Neural progenitor cell (in vitro differentiated cells): ENCODE data around the gene SUPT7L.

Experiments
- EZH2phosphoT487 ChIP-seq: fragments of 200-600 bp; sonication (generic); IDR thresholded peaks from 2 replicates; pipeline ENCODE4 v1.6.1; 2017; ENCODE audit warnings: antibody characterized with exemption
- TF ChIP-seq, protein P1 (sequence below): fragments of 200-600 bp; sonication (generic); IDR thresholded peaks from 2 replicates; pipeline ENCODE4 v1.5.1; 2017; ENCODE audit warnings: antibody characterized with exemption, mild to moderate bottlenecking

DNA sequence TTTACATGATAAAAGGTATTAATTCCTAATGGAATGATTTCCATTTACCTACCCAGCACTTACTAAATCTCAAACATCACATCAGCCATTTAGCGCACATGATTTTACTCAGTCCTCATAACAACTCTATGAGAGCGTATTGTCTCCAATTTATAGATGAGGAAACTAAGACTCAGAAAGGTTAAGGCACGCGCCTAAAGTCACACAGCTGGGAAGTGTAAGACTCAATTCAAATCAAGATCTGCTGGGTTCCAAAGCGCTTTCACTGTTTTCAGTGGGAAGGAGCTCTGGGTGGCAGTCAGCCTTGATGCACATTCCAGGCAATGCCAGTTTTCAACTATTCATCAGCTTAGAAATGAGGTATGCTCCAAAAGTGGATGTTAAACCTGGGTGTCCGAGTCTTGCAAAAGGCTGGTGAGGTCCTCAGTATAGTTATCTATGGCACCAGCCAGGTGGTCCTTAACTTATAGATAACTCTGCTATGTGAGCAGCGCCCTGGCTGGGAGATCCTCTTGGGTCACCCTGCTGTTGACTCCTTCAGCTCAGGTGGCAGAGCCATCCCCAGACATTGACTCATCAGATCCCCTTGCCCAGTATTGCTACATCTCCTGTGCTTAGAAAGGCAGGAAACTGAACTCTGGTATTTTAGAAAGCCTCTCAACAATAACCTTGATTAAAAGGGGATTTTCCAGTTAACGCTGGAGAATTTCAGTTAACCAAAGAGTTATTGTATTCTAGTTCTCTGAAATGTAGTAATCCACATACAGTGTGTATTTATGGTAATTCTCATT is 47.4 kb upstream of the SUPT7L start:
- TF ChIP-seq, protein P1, sequence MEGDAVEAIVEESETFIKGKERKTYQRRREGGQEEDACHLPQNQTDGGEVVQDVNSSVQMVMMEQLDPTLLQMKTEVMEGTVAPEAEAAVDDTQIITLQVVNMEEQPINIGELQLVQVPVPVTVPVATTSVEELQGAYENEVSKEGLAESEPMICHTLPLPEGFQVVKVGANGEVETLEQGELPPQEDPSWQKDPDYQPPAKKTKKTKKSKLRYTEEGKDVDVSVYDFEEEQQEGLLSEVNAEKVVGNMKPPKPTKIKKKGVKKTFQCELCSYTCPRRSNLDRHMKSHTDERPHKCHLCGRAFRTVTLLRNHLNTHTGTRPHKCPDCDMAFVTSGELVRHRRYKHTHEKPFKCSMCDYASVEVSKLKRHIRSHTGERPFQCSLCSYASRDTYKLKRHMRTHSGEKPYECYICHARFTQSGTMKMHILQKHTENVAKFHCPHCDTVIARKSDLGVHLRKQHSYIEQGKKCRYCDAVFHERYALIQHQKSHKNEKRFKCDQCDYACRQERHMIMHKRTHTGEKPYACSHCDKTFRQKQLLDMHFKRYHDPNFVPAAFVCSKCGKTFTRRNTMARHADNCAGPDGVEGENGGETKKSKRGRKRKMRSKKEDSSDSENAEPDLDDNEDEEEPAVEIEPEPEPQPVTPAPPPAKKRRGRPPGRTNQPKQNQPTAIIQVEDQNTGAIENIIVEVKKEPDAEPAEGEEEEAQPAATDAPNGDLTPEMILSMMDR, result no peak
- TF ChIP-seq EZH2phosphoT487, result no peak
